CD4-positive, CD25-positive, alpha-beta regulatory T cell (primary cell): ENCODE data around the gene CXCL13. TPM values are rescaled to one million over a fixed set of nuclear protein-coding genes. Genes with fewer than 3 reads are reported as not detected.
"Not testable (repeated sequence)": the region's sequence is repeated elsewhere in the genome, so short reads cannot be mapped to it uniquely, and the experiment has no call there.

Experiments used
- ATAC-seq, 2 donors: fragments of 150-1000 bp; cut with Tn5 transposase; one replicate each; pipeline ENCODE4 v1.10.0; 2021; ENCODE audit warnings: low read depth in 2 of 2, moderate number of reproducible peaks in 2 of 2, moderate library complexity in 1 of 2
- DNase-seq, 3 donors: peaks; one replicate each; pipeline versions ENCODE4 v3.0.0 to v3.0.0-alpha.2; 2012 to 2022; ENCODE audit warnings: mixed read lengths in 1 of 3
- H3K27ac ChIP-seq: one replicate; pipeline ENCODE4 v1.7.0; 2013; ENCODE audit warnings: mild to moderate bottlenecking, low read length; ENCODE audit not compliant: insufficient read depth, poor library complexity, severe bottlenecking
- H3K27me3 ChIP-seq: one replicate; pipeline ENCODE4 v1.7.0; 2013; ENCODE audit warnings: low read length; ENCODE audit not compliant: control insufficient read depth, insufficient read depth
- H3K36me3 ChIP-seq: one replicate; pipeline ENCODE4 v1.7.0; 2013; ENCODE audit warnings: mild to moderate bottlenecking, low read length, moderate library complexity; ENCODE audit not compliant: control insufficient read depth, insufficient read depth
- H3K4me1 ChIP-seq: 2 replicates; pipeline ENCODE4 v1.7.0; 2013; ENCODE audit warnings: mild to moderate bottlenecking, low read length; ENCODE audit not compliant: insufficient read depth, control insufficient read depth, poor library complexity, severe bottlenecking
- H3K4me3 ChIP-seq: one replicate; pipeline ENCODE4 v1.7.0; 2013; ENCODE audit warnings: low read depth, mild to moderate bottlenecking, low read length, moderate library complexity
- H3K9me3 ChIP-seq, 2 experiments: 1 replicate in 1 of 2; 2 replicates in 1 of 2; pipeline ENCODE4 v1.7.0; 2013; ENCODE audit warnings: low read length in 2 of 2, mild to moderate bottlenecking in 1 of 2, moderate library complexity in 1 of 2; ENCODE audit not compliant: control insufficient read depth in 2 of 2
- H3K27ac Mint-ChIP-seq, 3 donors: one replicate each; pipeline ENCODE4 v1.8.0; 2020 to 2022; ENCODE audit warnings: mild to moderate bottlenecking in 3 of 3, mixed read lengths in 3 of 3, moderate library complexity in 2 of 3
- H3K27me3 Mint-ChIP-seq: one replicate; pipeline ENCODE4 v1.8.0; 2022; ENCODE audit warnings: mild to moderate bottlenecking, mixed read lengths
- H3K36me3 Mint-ChIP-seq: one replicate; pipeline ENCODE4 v1.8.0; 2020; ENCODE audit warnings: mixed read lengths
- H3K4me1 Mint-ChIP-seq, 4 donors: one replicate each; pipeline ENCODE4 v1.8.0; 2020 to 2022; ENCODE audit warnings: mixed read lengths in 4 of 4, mild to moderate bottlenecking in 1 of 4
- H3K4me3 Mint-ChIP-seq, 4 donors: one replicate each; pipeline ENCODE4 v1.8.0; 2020 to 2022; ENCODE audit warnings: mild to moderate bottlenecking in 4 of 4, mixed read lengths in 4 of 4, moderate library complexity in 3 of 4
- H3K9me3 Mint-ChIP-seq, 7 donors: one replicate each; pipeline ENCODE4 v1.8.0; 2020 to 2022; ENCODE audit warnings: mixed read lengths in 7 of 7, mild to moderate bottlenecking in 3 of 7, moderate library complexity in 2 of 7
- polyA plus RNA-seq, 4 donors: library from polyadenylated mRNA; unstranded; fragments of 300-500 nt; fragmentation: Illumina TruSeq; gene quantifications; one replicate each; pipeline ENCODE4 v1.2.3, GENCODE V29; 2021
- total RNA-seq: library from RNA; stranded (reverse); gene quantifications from one replicate; pipeline ENCODE4 v1.2.3, GENCODE V29; 2022

CXCL13 gene
- total and polyA plus RNA-seq, 5 donors from 2014 or later: not detected

DNA sequence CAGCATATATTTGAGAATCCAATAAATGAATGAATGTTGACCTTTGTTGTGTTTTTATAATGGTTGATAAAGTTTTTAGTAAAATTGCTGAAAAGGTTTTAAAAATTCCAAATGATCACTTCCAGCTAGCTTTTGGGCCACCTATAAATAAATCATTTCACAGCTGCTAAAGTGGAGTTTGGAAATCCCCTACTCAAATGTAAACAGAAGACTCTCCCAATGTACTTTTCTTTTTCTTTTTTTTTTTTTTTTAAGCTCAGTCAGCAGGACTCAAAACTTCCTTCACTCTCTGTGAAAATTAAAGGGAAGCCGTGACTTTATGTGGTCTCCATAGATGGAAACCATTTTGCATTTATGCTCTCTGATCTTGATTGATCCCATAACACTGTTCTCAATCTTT lies 45.2 kb downstream of the CXCL13 start:
- Mint-ChIP-seq H3K9me3 (peaks cover 0 to 16% (median 9%) of the 10 kb centered on the region in 7 donors), H3K4me3 (peak overlapping the region in 1 of 4 donors; percentile 49), H3K4me1 (peaks cover 0 to 2% (median 0%) of the 10 kb centered on the region in 4 donors), H3K27me3 (peaks cover 4% of the 10 kb centered on the region), H3K27ac (no peak overlapping the region), H3K36me3 (peaks cover 4% of the 10 kb centered on the region)
- Histone ChIP-seq H3K36me3 (no peaks in the 10 kb centered on the region), H3K4me1 (no peaks in the 10 kb centered on the region), H3K27ac (no peak overlapping the region), H3K27me3 (no peaks in the 10 kb centered on the region), H3K9me3 (no peaks in the 10 kb centered on the region), H3K4me3 (no peak overlapping the region)
- ATAC-seq (no peak), DNase-seq (no peak)

GRCh38 chr4:77651820-77652219 lies 46.2 kb downstream of the CXCL13 start:
- Mint-ChIP-seq H3K27ac (no peak overlapping the region), H3K4me1 (peaks cover 0 to 2% (median 0%) of the 10 kb centered on the region in 4 donors), H3K9me3 (peaks cover 2 to 12% (median 4%) of the 10 kb centered on the region in 7 donors), H3K4me3 (no peak overlapping the region), H3K36me3 (peaks cover 4% of the 10 kb centered on the region), H3K27me3 (peaks cover 6% of the 10 kb centered on the region)
- DNase-seq (no peak), ATAC-seq (no peak)
- no peaks in the 10 kb centered on the region for H3K36me3 ChIP-seq
- H3K27me3 ChIP-seq: no peaks in the 10 kb centered on the region
- H3K4me1 ChIP-seq: no peaks in the 10 kb centered on the region
- no peak overlapping the region for H3K4me3 ChIP-seq
- H3K27ac ChIP-seq: no peak overlapping the region
- H3K9me3 ChIP-seq: no peaks in the 10 kb centered on the region

DNA sequence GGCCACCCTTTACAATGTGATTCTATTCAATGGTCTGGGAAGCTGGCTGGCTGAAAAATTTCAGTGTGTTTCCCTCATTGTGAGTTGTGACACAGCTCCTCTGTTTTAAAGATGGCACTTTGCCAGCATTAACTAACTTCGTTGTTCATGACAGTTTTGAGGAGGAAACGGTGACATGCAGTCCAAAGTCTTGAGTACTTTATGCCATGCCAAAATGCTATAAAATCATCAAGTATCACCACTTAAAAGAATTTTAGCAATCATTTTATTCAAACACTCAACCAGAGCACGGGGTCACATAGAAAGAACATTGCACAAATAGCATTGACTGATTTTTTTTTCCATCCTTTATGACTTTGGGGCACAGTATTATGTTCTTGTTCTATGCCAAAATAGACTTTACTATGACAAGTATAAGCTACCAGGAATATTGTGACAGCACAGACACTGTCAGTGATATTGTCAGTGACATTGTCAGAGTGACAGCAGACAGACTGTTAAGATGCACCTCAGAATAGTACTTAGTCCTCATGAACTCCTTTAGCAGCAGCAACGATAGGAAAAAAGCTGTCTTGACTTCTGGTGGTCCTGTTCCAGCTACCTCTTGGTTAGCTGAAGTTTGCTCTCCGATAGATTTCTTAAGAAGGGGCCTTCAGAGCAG lies 46.7 kb downstream of the CXCL13 start:
- H3K4me1 ChIP-seq: no peaks in the 10 kb centered on the region
- Mint-ChIP-seq H3K4me3 (no peak overlapping the region), H3K9me3 (peaks cover under 1 to 12% (median 4%) of the 10 kb centered on the region in 7 donors), H3K4me1 (peaks cover 0 to 2% (median 0%) of the 10 kb centered on the region in 4 donors), H3K27ac (no peak overlapping the region), H3K27me3 (peaks cover 8% of the 10 kb centered on the region), H3K36me3 (peaks cover 4% of the 10 kb centered on the region)
- H3K36me3 ChIP-seq: no peaks in the 10 kb centered on the region
- no peak overlapping the region for H3K4me3 ChIP-seq
- H3K27ac ChIP-seq: no peak overlapping the region
- DNase-seq (no peak), ATAC-seq (no peak)
- peaks cover 2% of the 10 kb centered on the region for H3K27me3 ChIP-seq
- H3K9me3 ChIP-seq: no peaks in the 10 kb centered on the region

- ATAC-seq (no peak), DNase-seq (no peak)
- Mint-ChIP-seq H3K4me3 (no peak overlapping the region), H3K4me1 (peaks cover 0 to 2% (median 0%) of the 10 kb centered on the region in 4 donors), H3K9me3 (peaks cover 0 to 10% (median 4%) of the 10 kb centered on the region in 7 donors), H3K36me3 (peaks cover 4% of the 10 kb centered on the region), H3K27me3 (peaks cover 13% of the 10 kb centered on the region), H3K27ac (no peak overlapping the region)
- no peak overlapping the region for H3K27ac ChIP-seq
- H3K4me1 ChIP-seq: no peaks in the 10 kb centered on the region
- H3K36me3 ChIP-seq: no peaks in the 10 kb centered on the region
- no peaks in the 10 kb centered on the region for H3K9me3 ChIP-seq
- peaks cover 3% of the 10 kb centered on the region for H3K27me3 ChIP-seq
- H3K4me3 ChIP-seq: no peak overlapping the region
Observed at GRCh38 chr4:77653162-77653758, 47.6 kb downstream of the CXCL13 start.

DNA sequence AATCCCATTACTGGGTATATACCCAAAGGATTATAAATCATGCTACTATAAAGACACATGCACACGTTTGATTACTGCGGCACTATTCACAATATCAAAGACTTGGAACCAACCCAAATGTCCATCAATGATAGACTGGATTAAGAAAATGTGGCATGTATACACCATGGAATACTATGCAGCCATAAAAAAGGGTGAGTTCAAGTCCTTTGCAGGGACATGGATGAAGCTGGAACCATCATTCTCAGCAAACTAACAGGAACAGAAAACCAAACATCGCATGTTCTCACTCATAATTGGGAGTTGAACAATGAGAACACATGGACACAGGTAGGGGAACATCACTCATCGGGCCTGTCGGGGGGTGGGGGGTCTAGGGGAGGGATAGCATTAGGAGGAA lies 54.7 kb downstream of the CXCL13 start:
- H3K27ac Mint-ChIP-seq: peak overlapping the region in 1 of 3 donors; percentile 48
- not testable (repeated sequence) for ATAC-seq, H3K36me3 ChIP-seq, H3K4me3 Mint-ChIP-seq, H3K27me3 Mint-ChIP-seq, H3K4me1 Mint-ChIP-seq, H3K27ac ChIP-seq, H3K9me3 ChIP-seq, H3K27me3 ChIP-seq, H3K36me3 Mint-ChIP-seq, DNase-seq, H3K9me3 Mint-ChIP-seq, H3K4me3 ChIP-seq, H3K4me1 ChIP-seq

Other genes with a start within 250 kb of the CXCL13 start
- gene CNOT6L, start 213.5 kb downstream of the CXCL13 start, total RNA-seq: 237 TPM
- gene CNOT6L, start 213.5 kb downstream of the CXCL13 start, polyA plus RNA-seq: 10 to 100 TPM; 44.1 to 55.5 (median 51.2) TPM